K562 (cell line): ENCODE data around the gene ALDH3B2. TPM values are rescaled to one million over a fixed set of nuclear protein-coding genes. Genes with fewer than 3 reads are reported as not detected.

Source experiments
- E2F3 ChIP-seq: fragments of 250-450 bp; sonication (Bioruptor Pico); IDR thresholded peaks from 2 replicates; pipeline ENCODE4 v1.4.0; 2020; ENCODE audit warnings: mild to moderate bottlenecking
- EHMT2 ChIP-seq: fragments of 450-650 bp; IDR thresholded peaks from 2 replicates; pipeline ENCODE4 v1.6.1; 2018; ENCODE audit warnings: antibody characterized with exemption
- HOXB6 ChIP-seq: fragments of 250-450 bp; sonication (Bioruptor Pico); IDR thresholded peaks from 2 replicates; pipeline ENCODE4 v1.5.1; 2022; ENCODE audit warnings: mild to moderate bottlenecking, borderline replicate concordance
- KHSRP ChIP-seq: fragments of 450-650 bp; IDR thresholded peaks from 2 replicates; pipeline ENCODE4 v1.6.1; 2017
- MEIS2 ChIP-seq: fragments of 450-650 bp; IDR thresholded peaks from 2 replicates; pipeline ENCODE4 v1.6.1; 2014; ENCODE audit warnings: mild to moderate bottlenecking; ENCODE audit not compliant: partially characterized antibody
- RCOR1 ChIP-seq, 2 experiments: IDR thresholded peaks; 2 replicates each; pipeline ENCODE4 v1.6.1; 2012; ENCODE audit warnings: low read depth in 2 of 2, low read length in 2 of 2, borderline replicate concordance in 1 of 2, improper control_type of control experiment in 1 of 2
- ZC3H8 ChIP-seq: fragments of 450-650 bp; IDR thresholded peaks from 2 replicates; pipeline ENCODE4 v1.6.1; 2017
- ZNF224 ChIP-seq: sonication (generic); formaldehyde crosslinking; IDR thresholded peaks from 2 replicates; pipeline ENCODE4 v1.8.0; 2022; ENCODE audit warnings: mild to moderate bottlenecking, missing genetic modification reagents
- polyA plus RNA-seq, 8 experiments: library from polyadenylated mRNA; depleted of rRNA in 4 of 8; stranded (reverse) in 5 of 8; unstranded in 3 of 8; fragments of >200 nt; fragmentation: Nextera tagmentation in 2 of 8; fragmentation: Illumina TruSeq in 1 of 8; extraction: Ambion mirVana in 2 of 8; extraction: Trizol in 1 of 8; gene quantifications; 2 replicates each; pipeline versions ENCODE4 v1.2.1 to v1.2.3, GENCODE V29; 2011 to 2014; ENCODE audit warnings: inconsistent platforms in 1 of 8, missing spikeins in 1 of 8
- total RNA-seq, 7 experiments: library from RNA; depleted of rRNA in 6 of 7; stranded (reverse); fragments of >200 nt in 6 of 7; fragmentation: Illumina TruSeq in 2 of 7; extraction: Trizol in 2 of 7; gene quantifications; 2 replicates each; pipeline versions ENCODE4 v1.2.1 to v1.2.3, GENCODE V29; 2011 to 2021; ENCODE audit warnings: low replicate concordance in 1 of 7
- TF ChIP-seq, protein P1 (sequence below): sonication (generic); formaldehyde crosslinking; IDR thresholded peaks from 2 replicates; pipeline ENCODE4 v1.8.0; 2022; ENCODE audit warnings: missing genetic modification reagents, mild to moderate bottlenecking, borderline replicate concordance
- TF ChIP-seq, protein P2 (sequence below): fragments of 450-650 bp; IDR thresholded peaks from 2 replicates; pipeline ENCODE4 v1.6.1; 2016; ENCODE audit warnings: antibody characterized with exemption

ALDH3B2 gene
- total and polyA plus RNA-seq, 9 of the 15 experiments (the other 6 are each of a cell fraction or from before 2014, with no cell fraction given) = not detected

DNA sequence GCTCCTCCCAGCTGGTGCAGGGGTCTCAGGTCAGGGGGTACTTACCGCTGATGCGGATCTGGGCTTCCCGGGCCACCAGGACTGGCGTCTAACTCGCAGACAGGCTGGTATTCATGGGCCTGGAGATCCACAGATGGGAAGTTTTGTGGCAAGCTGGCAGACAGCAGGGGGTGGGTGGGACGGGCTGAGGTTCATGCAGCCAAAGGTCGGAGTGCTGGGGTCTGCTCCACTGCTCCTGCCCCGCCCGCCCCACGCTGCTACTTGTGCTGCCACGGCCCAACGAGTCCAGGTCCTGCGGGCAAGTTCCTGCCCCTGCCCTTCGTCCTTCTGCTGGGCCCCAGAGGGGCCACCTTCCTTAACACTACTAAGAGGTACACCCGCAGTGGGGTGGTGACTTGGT is 27.0 kb downstream of the ALDH3B2 start (continued):
- TF ChIP-seq, protein P1, sequence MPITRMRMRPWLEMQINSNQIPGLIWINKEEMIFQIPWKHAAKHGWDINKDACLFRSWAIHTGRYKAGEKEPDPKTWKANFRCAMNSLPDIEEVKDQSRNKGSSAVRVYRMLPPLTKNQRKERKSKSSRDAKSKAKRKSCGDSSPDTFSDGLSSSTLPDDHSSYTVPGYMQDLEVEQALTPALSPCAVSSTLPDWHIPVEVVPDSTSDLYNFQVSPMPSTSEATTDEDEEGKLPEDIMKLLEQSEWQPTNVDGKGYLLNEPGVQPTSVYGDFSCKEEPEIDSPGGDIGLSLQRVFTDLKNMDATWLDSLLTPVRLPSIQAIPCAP (CRISPR knock-in tag) = no peak
- no peak for TF ChIP-seq ZNF224 (CRISPR knock-in tag)
- TF ChIP-seq EHMT2 = no peak
- TF ChIP-seq HOXB6 = no peak
- TF ChIP-seq, protein P2, sequence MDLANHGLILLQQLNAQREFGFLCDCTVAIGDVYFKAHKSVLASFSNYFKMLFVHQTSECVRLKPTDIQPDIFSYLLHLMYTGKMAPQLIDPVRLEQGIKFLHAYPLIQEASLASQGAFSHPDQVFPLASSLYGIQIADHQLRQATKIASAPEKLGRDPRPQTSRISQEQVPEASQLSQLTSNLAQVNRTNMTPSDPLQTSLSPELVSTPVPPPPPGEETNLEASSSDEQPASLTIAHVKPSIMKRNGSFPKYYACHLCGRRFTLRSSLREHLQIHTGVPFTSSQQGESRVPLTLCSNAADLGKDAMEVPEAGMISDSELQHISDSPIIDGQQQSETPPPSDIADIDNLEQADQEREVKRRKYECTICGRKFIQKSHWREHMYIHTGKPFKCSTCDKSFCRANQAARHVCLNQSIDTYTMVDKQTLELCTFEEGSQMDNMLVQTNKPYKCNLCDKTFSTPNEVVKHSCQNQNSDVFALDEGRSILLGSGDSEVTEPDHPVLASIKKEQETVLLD = no peak
- no peak for TF ChIP-seq ZC3H8
- no peak for TF ChIP-seq RCOR1 (IDR thresholded peaks at IDR 0.05; ENCODE audit: borderline replicate concordance in 1 of 2, low read depth in 2 of 2, low read length in 2 of 2)
- TF ChIP-seq MEIS2 = no peak
- no peak for TF ChIP-seq E2F3
- no peak for TF ChIP-seq KHSRP
- TF ChIP-seq, all 486 proteins: peak for 0
